ENCODE results near the gene FAM204A.

The FAM204A gene

DNA sequence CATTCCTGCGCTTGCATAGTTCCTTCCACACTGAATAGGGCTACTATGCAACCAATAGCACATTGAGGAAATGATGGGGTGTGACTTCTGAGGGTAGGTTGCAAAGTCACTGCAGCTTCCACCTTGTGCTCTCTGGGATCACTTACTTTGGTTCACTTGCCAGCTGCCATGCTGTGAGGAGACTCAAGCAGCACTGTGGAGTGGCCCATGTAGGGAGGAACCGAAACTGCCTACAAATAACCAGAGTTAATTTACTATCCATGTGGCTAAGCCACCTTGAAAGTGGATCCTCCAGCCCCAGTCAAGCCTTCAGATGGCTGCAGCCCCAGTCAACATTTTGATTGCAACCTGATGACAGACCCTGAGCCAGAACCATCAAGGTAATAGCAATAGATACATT, 64.3 kb downstream of the FAM204A start:
- no peak for DNase-seq

DNA sequence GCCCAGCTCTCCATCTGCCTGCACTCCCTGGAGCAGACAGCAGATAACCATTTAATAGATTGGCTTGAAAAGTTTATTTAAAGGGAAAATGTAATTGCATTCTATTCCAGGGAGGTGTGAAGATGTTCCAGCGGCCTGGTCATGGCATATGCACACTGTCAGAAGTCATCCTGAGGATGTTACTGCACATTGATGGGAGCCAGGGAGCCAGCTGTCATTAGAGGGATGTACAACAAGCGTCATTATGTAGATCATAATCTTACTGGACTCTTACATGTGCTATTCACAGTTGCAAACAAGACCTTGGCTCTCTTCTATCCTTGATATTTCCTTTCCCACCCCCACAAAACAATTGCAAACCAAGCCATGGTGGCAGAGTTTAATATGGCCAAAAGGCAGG, 65.4 kb downstream of the FAM204A start:
- DNase-seq: no peak

DNA sequence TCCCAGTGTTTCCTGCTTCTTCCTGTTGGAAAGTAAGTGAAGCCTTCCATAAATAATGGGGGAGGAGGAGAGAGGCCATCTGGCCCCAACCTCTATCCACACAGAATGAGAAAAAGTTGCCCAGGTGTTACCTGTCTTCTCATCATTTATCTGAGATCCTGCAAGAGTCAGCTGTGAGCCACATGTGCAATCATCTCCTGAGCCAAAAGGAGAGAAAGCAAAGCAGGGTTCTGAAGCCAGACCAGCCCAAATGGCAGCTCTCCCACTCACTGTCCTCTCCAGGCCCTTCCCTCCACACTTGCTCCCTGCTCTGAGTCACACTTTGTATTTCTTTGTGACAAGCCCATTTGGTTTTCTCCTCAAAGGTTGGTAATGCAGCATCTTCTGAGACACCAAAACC, 65.9 kb downstream of the FAM204A start:
- DNase-seq: no peak

DNA sequence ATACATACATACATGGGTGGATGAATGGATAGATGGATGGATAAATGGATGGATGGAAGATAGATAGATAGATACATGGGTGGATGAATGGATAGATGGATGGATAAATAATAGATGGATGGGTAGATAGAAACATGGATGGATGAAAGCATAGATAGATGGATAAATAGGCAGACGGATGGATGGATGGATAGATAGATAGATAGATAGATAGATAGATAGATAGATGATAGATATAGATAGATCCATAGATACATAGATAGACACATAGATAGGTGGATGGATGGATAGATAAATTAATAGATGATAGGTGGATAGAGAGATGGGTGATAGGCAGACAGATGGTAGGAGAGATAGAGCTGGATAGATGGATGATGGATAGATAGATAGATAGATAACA, 68.5 kb downstream of the FAM204A start:
- DNase-seq: no peak

DNA sequence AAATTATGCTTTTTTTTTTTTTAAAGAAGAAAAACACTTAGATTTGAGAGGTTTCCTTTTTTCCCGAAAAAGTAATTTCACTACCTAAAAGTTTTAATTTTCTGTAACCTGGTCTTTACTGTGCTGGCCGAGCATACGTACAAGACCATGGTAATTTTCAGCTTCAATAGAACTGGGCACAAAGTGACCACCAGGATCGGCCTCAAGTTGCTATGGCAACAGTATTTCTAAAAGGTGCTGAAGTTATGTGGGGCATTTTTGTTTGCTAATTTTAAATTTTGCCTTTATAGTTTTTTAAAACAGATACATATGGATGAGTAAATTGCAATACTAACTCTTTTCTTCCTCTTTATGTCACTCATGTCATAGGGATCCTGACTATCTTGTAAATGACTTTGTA, 69.4 kb downstream of the FAM204A start:
- DNase-seq: no peak

DNA sequence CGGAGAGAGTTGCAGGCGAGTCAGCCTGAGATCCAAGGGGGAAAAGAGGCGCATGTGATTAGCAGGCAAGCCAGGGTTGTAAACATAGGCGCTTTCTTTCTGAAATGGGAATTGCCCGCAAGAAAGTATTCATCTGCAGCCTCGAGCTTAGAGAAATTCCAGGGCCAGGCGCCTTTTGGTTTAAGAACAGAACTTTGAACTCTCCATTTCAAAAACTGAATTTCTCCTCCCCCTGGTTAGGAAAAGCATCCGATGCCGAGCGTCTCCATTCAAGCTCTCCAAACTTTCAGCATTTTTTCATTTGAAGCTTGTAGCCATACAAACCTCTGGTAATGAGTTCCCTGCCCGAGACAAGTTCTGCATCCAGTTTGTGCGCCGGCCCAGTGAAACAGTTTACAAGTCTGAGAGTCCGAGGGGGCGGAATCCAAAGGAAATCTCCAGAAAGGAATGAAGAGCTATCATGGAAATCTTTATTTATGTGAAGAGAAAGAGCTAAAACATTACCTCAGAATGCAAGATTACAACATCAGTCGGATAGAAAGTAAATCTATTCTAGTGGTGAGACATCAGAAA, 69.9 kb downstream of the FAM204A start:
- no peak for DNase-seq

DNA sequence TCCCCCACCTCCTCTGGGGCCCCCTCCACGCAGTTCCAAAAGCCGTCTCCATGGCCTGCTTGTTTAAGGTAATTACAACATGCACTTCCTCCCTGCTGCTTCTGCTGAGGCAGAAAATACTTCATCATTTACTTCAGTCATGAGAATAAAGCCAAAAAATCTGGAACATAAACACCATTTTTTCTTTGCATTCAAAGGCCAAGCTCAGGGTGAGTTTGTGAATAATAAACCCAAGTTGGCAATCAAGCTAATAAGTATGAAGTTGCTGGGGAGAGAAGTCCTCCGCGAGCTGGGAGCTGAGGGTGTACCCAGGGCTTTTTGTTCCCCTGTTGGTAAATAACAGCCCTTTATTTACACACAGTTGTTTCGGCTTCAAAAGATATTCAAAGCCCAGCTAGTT, 70.5 kb downstream of the FAM204A start:
- no peak for DNase-seq

DNA sequence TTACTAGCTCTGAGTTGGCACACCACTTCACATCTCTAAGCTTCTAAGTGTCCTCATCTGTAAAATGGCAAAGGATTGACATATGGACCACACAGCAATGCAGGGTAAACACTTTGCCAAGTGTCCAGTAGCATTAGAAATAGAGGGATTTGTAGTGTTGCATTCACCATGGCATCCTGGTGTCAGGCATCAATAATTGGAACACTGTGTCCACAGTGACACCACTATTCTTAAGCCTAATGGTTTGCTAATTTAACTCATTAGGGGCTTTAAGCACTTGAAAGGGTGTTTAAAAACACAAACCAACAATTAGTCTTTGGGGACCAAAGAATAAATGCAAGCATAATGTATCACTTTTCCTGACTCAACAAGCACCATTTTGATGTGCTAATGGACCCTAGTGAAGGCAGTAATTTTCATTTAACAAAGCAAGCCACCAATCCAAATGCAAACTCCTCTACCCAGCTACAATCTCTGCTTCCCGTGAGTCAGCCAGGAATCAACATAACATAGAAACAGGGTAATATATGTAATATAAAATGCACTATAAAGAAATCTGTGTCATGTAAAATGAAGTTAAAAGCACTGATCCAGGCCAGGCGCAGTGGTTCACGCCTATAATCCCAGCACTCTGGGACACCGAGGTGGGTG, 75.9 kb downstream of the FAM204A start:
- DNase-seq: no peak

DNA sequence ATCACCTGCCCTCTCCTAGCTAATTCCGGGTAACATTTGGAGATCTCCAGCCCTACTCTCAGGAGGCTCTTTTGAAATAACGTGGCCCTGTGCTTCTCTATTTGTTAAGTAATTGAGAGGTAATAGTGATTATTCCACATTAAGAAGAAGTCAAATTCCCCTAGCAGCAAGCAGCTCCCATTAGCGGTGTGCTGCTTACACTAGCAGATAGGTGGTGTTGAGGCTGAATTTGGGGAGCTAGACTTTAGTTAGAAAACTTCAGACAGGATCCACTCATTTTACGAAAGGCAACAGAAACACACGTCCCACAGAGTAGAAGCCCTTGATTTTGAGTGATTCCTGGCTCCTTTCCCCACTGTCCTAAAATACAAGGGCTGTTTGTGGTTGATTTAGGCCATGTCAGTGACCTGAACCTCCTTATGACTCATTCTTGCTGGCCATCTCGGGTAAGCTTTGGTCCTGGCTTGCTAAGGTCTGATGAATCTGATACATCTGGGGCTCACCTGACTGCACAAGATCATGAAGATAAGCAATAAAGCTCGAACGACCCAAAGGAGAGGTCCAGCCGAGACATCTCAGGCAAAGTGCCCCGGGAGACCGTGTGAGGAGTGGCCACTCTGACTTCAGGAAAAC, 77.2 kb downstream of the FAM204A start:
- DNase-seq: no peak

DNA sequence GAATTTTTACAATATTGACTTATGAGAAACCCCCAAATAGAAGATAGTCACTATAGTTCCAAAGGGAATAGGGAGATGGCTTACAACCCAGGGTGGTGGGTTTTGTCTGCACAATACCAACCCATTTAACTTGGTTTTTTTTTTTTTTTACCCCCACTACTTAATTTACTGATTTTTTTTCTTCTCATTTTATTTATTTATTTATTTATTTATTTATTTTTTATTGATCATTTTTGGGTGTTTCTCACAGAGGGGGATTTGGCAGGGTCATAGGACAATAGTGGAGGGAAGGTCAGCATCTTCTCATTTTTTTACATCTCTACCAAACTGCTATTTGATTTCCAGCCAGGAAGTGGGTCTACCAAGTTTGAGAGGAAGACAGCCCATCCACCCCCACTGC, 77.9 kb downstream of the FAM204A start:
- DNase-seq: no peak

DNA sequence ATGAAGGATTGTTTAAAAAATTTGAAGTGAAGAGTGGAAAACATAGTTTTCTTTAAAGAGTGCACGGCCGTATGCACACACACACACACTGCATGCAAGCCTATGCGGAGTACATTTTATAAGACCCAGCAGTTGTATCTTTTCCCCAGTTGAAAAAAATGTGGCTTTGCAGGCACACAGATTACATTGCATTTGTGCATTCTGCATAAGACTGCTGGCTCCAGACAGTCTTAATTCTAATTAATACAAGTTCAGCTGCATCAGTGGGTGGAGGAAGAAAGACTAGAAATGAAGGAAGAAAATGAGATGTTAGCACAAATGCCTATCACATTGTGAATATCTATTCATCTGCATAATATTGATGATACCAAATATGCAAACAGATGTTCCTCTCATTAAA, 79.6 kb downstream of the FAM204A start:
- no peak for DNase-seq

DNA sequence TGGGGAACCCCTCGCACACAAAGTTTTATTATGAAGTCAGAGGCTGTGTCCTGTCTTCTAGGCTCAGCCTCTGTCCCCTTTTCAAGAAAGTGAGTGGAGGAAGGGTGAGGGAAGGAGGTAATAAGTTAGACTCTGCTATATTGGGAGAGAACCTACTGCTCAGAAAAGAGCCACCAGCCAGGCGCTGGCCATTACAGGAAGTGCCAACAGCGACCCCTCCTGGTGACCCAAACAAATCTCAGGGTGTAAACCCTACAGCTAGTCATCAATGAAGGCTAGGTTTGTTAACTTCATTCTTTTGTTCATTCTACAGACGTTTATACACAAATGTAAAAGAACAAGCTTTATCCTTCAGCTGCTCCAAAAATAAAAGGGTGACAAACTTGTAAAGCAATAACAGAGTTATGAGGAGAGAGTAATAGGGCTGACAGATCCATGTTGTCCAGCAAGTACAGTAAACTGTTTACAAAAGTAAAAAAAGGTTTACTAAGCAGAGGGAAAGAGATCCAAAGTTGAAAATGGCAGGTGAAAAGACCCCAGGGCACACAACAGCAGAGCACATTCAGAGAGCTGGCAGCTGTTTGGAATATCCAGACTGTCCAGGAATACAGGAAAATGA, 82.7 kb downstream of the FAM204A start:
- peak; percentile 59 for DNase-seq

DNA sequence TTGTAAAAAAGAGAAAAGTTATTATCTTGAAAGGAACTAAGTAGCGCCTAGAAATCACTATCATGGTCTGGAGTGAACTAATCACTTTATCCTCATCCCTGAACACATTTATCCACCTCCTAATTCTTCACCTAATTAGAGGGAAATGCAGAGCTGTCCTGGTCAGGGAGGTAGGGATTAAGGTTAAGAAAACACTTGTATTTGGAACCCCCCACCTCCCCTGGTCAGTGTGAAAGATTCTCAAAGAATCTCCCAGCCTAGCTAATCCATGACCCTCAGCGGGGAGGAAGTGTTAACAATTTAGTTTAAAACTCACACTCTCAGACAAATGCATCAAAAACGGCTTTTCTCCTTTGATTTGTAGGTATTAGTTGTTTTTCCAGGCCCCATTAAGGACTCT, 83.8 kb downstream of the FAM204A start:
- DNase-seq: no peak

DNA sequence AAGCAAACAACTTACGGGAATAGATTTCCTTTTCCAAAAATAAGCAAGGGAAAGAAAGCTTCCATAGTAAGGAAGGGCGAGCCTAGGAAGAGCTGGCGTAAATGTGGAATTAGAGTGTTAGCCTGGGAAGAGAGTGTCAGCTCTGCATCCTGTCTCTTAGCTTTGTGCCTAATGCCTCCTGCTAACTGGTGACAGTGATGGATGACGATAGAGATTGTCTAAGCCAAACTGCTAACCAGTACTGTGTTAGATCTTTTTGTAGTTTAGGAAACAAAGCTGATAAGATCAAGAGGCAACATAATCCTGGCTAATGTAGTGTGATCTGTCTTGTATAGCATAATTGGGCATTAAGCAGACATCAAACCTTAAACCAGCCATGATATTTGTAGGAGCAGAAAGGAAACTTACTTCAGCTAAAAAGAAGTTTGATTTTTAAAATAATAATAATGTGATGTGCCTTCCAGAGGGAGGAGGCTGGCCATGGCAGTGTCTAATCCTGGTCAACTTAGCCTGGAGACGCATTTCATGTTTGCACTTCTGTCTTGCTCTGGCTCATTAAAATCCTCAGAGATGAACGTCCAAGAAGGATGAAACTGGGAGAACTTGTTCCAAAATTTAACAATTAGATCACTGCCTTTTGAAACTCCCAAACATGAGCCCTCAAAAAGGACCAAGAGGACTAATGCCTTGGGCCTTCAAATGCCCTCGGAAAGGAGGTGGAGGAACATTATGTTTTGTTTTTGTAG, 85.1 kb downstream of the FAM204A start:
- DNase-seq: no peak

DNA sequence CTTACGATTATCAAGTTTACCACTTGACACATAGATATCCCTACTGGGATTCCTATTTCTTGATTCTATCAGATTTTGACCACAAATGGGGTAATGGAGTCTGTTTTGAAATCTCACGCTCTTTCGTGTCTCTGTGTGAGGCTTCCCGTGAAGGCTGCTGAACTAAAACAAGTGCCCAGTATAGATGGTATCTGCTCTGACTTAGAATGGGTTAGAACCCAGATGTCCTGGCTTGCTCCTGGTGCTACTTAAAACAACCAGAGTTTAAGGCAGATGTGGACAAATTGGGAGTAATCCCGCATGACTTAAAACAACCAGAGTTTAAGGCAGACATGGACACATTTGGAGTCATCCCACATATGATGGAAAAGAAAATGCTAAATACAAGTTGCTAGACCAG, 85.9 kb downstream of the FAM204A start:
- DNase-seq: no peak

DNA sequence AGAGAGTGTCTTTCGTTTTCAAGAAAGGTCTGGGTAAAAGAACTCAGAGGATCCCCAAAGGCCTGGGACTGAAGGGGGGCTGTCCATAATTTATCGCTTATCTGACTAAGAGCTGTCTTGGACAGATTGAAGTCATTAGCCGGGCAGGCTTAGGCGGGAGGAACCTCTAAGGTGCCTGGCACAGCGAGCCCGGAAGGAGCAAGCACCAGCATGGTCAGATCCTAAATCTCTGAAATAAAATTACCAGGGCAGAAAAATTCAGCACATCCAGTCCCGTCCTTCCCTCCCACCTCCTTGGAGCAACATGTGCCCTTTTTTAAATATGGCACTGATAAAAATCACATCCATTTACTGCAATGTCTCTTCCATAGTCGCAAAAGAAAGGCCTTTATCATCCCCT, 86.8 kb downstream of the FAM204A start:
- no peak for DNase-seq

DNA sequence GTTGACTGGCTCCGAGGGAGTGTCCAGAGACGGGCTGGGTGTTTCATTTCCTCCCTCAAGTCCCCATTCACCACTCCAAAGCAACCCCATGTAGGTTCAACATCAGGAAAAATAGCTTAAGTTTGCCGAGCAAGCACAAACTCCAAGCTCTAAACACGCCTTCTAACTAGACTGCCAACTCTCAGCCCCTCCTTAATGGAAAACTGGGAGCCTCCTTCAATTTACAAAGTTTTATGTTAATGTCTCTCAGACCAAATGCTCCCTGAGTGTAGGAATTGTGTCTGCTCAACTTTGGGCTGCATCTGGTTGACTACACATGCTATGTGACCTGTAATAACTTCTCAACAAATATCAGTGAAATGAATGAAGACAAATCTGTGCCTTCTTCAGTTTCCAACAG, 87.5 kb downstream of the FAM204A start:
- no peak for DNase-seq

DNA sequence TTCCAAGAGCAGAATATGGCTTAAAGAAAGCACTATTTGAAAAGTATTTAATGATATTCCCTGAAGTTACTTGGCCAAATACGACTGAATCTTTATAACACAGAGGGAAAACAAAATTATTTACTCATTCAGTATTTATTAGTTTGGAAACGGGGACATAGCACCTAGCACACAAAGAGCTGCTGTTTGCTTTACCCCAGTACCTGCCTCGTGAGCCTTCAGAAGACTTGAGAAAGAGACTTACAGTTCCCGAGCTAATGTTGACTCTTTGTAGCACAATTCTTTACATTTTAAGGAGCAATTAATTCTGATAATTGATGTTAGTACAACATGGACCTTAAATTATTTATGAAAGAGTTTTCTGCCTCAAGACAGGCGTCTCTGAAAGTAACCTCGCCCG, 88.7 kb downstream of the FAM204A start:
- DNase-seq: no peak

DNA sequence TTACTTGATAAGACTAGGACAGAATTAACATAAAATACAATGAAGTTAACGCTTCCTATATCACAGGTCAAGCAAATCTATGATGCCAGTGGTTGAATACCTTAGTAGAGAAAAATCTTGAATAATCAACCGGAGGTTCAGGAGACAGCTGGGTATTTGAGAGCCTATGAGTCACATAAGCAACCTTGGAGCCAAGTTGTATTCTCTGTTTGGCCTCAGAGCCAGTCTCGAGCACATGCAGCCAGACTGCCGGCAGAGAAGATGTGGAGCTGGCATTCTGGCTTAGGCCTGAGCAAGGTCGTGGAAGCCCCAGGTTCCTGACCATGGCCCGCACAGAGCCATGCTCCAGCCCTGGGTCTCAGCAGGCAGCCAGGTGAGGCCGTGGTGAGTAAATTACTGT, 90.3 kb downstream of the FAM204A start:
- no peak for DNase-seq

DNA sequence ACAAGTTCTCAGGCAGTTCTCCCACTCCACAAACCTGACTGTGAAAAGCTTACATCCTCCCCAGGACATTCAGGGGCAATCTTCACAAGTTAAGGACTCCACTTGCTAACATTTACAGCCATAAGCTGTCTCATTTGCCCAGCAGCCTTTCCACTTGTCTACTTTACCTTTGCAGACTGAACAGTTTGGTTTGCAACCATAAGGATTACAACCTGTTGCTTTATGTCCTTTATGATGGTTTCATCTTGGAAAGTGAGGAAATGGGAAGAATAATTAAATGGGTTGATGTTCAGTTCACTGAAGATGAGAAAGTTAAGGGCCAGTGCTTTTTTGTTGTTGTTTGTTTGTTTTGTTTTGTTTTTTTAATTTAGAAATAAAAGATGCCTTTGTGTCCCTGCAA, 92.4 kb downstream of the FAM204A start:
- DNase-seq: no peak

Data from activated CD4-positive, alpha-beta T cell treated with anti-CD3 and anti-CD28 coated beads for 48 hours (primary cell).